GM21423 (cell line): Measurements from ENCODE around the gene SLC9A7.

Experiments
- ATAC-seq: cut with Tn5 transposase; IDR thresholded peaks from one replicate; pipeline ENCODE4 v1.9.1; 2021; ENCODE audit warnings: mild to moderate bottlenecking, moderate library complexity; ENCODE audit not compliant: unreplicated experiment

The SLC9A7 gene

GRCh38 chrX:46707274-46707965 lies 51.5 kb downstream of the SLC9A7 start:
- ATAC-seq, result no peak

GRCh38 chrX:46704767-46705386 lies 54.0 kb downstream of the SLC9A7 start:
- peak; percentile 83 for ATAC-seq

GRCh38 chrX:46703980-46704379 lies 54.9 kb downstream of the SLC9A7 start:
- ATAC-seq, result peak; percentile 55

GRCh38 chrX:46698691-46699090 lies 60.2 kb downstream of the SLC9A7 start:
- no peak for ATAC-seq

- no peak for ATAC-seq
Observed at GRCh38 chrX:46695491-46695890, 63.4 kb downstream of the SLC9A7 start.

GRCh38 chrX:46694549-46694948 lies 64.4 kb downstream of the SLC9A7 start:
- ATAC-seq, result no peak

GRCh38 chrX:46693149-46693548 lies 65.8 kb downstream of the SLC9A7 start:
- peak; percentile 58 for ATAC-seq

- no peak for ATAC-seq
Observed at GRCh38 chrX:46690818-46691217, 68.1 kb downstream of the SLC9A7 start.

- ATAC-seq, result no peak
Observed at GRCh38 chrX:46687619-46688018, 71.3 kb downstream of the SLC9A7 start.

- no peak for ATAC-seq
Observed at GRCh38 chrX:46686003-46686645, 72.8 kb downstream of the SLC9A7 start.

- no peak for ATAC-seq
Observed at GRCh38 chrX:46683048-46683447, 75.9 kb downstream of the SLC9A7 start.

GRCh38 chrX:46681849-46682248 lies 77.1 kb downstream of the SLC9A7 start:
- ATAC-seq, result no peak

- no peak for ATAC-seq
Observed at GRCh38 chrX:46678232-46678631, 80.7 kb downstream of the SLC9A7 start.

- no peak for ATAC-seq
Observed at GRCh38 chrX:46676399-46677356, 82.2 kb downstream of the SLC9A7 start.

GRCh38 chrX:46673620-46674359 lies 85.1 kb downstream of the SLC9A7 start:
- ATAC-seq, result no peak

- no peak for ATAC-seq
Observed at GRCh38 chrX:46670316-46670715, 88.6 kb downstream of the SLC9A7 start.

GRCh38 chrX:46666831-46667230 lies 92.1 kb downstream of the SLC9A7 start:
- no peak for ATAC-seq

GRCh38 chrX:46665232-46666152 lies 93.4 kb downstream of the SLC9A7 start:
- ATAC-seq, result no peak

- ATAC-seq, result no peak
Observed at GRCh38 chrX:46662188-46662958, 96.5 kb downstream of the SLC9A7 start.
